AG04449 (cell line): ENCODE results near the gene SRSF3.
"Not testable (repeated sequence)": the region's sequence is repeated elsewhere in the genome, so short reads cannot be mapped to it uniquely, and the experiment has no call there.

Experiments used
- CTCF ChIA-PET: fragments of 350-600 bp; formaldehyde crosslinking; extraction: SDS; loops from one replicate; lab custom pipeline; 2021; ENCODE audit warnings: antibody characterized with exemption; lab: Yijun Ruan, JAX
- POLR2A ChIA-PET: fragments of 400-600, 350-600 bp; formaldehyde crosslinking; extraction: SDS; loops from one replicate; lab custom pipeline; 2020; ENCODE audit warnings: antibody characterized with exemption, inconsistent platforms; lab: Yijun Ruan, JAX
- DNase-seq: peaks from one replicate; pipeline ENCODE4 v3.0.0-alpha.2; 2010; ENCODE audit warnings: low read depth, low spot score
- H3K4me3 ChIP-seq: 2 replicates; pipeline ENCODE4 v1.5.1; 2011; ENCODE audit warnings: low read depth, mild to moderate bottlenecking, control low read depth, low read length
- CTCF ChIP-seq: IDR thresholded peaks from one replicate; pipeline ENCODE4 v1.5.1; 2011; ENCODE audit warnings: mild to moderate bottlenecking, moderate library complexity, low read length, control low read depth, inconsistent platforms; ENCODE audit not compliant: insufficient read depth; ENCODE audit errors: missing control alignments

Gene SRSF3

GRCh38 chr6:36610041-36610955 is 16.1 kb downstream of the SRSF3 start:
- H3K4me3 ChIP-seq, result no peak overlapping the region
- TF ChIP-seq CTCF, result no peak
- POLR2A ChIA-PET, result interaction anchor here (0.5 to 7.8 kb wide), 4 partner anchors 12 to 76 kb away, joined by 3 to 56 read pairs (median 6); partner anchors contain the start of gene CDKN1A
- DNase-seq, result no peak
- CTCF ChIA-PET, result interaction anchor here (0.9 to 11.5 kb wide), 9 partner anchors 11 to 148 kb away, joined by 3 to 179 read pairs (median 3); no protein-coding TSS in a partner anchor

GRCh38 chr6:36610956-36611336 is 16.8 kb downstream of the SRSF3 start:
- H3K4me3 ChIP-seq, result no peak overlapping the region
- no peak for DNase-seq
- TF ChIP-seq CTCF, result no peak
- ChIA-PET POLR2A (interaction anchor here (0.5 to 7.8 kb wide), 3 partner anchors 13 to 77 kb away, joined by 4 to 56 read pairs (median 9); partner anchors contain the start of gene CDKN1A), CTCF (interaction anchor here (0.9 to 11.5 kb wide), 8 partner anchors 12 to 155 kb away, joined by 3 to 179 read pairs (median 4); no protein-coding TSS in a partner anchor)

- ChIA-PET CTCF (interaction anchor here (1.0 to 11.5 kb wide), 6 partner anchors 15 to 154 kb away, joined by 3 to 179 read pairs (median 5); no protein-coding TSS in a partner anchor), POLR2A (interaction anchor here (7.8 kb wide), 1 partner anchor 13 kb away, joined by 56 read pairs; no protein-coding TSS in a partner anchor)
- not testable (repeated sequence) for H3K4me3 ChIP-seq, DNase-seq
Measured at GRCh38 chr6:36611679-36612078, 17.5 kb downstream of the SRSF3 start.

- ChIA-PET CTCF (interaction anchor here (1.2 to 11.5 kb wide), 4 partner anchors 69 to 154 kb away, joined by 5 to 179 read pairs (median 7); no protein-coding TSS in a partner anchor), POLR2A (interaction anchor here (7.8 kb wide), 1 partner anchor 14 kb away, joined by 56 read pairs; no protein-coding TSS in a partner anchor)
- no peak for TF ChIP-seq CTCF
- no peak overlapping the region for H3K4me3 ChIP-seq
- no peak for DNase-seq
Measured at GRCh38 chr6:36612101-36612625, 18.0 kb downstream of the SRSF3 start.

- no peak for DNase-seq
- ChIA-PET POLR2A (no interaction called here), CTCF (interaction anchor here (1.4 to 11.5 kb wide), 5 partner anchors 11 to 144 kb away, joined by 3 to 179 read pairs (median 53); partner anchors contain the start of gene CDKN1A)
- H3K4me3 ChIP-seq, result no peak overlapping the region
- no peak for TF ChIP-seq CTCF
Measured at GRCh38 chr6:36613200-36613995, 19.2 kb downstream of the SRSF3 start.
